Endodermal cell (in vitro differentiated cells): ENCODE data around the gene FOXI1. TPM values are rescaled to one million over a fixed set of nuclear protein-coding genes. Genes with fewer than 3 reads are reported as not detected.

ENCODE experiments used
- DNase-seq: peaks from one replicate; pipeline ENCODE4 v3.0.0-alpha.2; 2017
- H3K27ac ChIP-seq: 2 replicates; pipeline ENCODE4 v1.5.1; 2013; ENCODE audit warnings: mild to moderate bottlenecking, low read depth, low read length, moderate library complexity
- H3K27me3 ChIP-seq: 2 replicates; pipeline ENCODE4 v1.6.1; 2013; ENCODE audit warnings: mild to moderate bottlenecking, low read length, moderate library complexity; ENCODE audit not compliant: insufficient read depth, control insufficient read depth, poor library complexity, severe bottlenecking
- H3K36me3 ChIP-seq: 2 replicates; pipeline ENCODE4 v1.7.0; 2013; ENCODE audit warnings: mild to moderate bottlenecking, low read length, moderate library complexity; ENCODE audit not compliant: control insufficient read depth, insufficient read depth
- H3K4me1 ChIP-seq: one replicate; pipeline ENCODE4 v1.7.0; 2013; ENCODE audit warnings: low read length; ENCODE audit not compliant: control insufficient read depth, insufficient read depth
- H3K4me3 ChIP-seq: 2 replicates; pipeline ENCODE4 v1.5.1; 2013; ENCODE audit warnings: mild to moderate bottlenecking, low read length, moderate library complexity
- H3K9ac ChIP-seq: 2 replicates; pipeline ENCODE4 v1.6.1; 2013; ENCODE audit warnings: mild to moderate bottlenecking, low read length, moderate library complexity; ENCODE audit not compliant: poor library complexity, severe bottlenecking; ENCODE audit errors: extremely low read depth
- H3K9me3 ChIP-seq: 2 replicates; pipeline ENCODE4 v1.6.1; 2013; ENCODE audit warnings: mild to moderate bottlenecking, low read length, moderate library complexity; ENCODE audit not compliant: control insufficient read depth
- H3K27ac Mint-ChIP-seq: 2 replicates; pipeline ENCODE4 v1.8.0; 2020; ENCODE audit warnings: mixed read lengths
- H3K27me3 Mint-ChIP-seq: 2 replicates; pipeline ENCODE4 v1.8.0; 2021; ENCODE audit warnings: mild to moderate bottlenecking, mixed read lengths; ENCODE audit not compliant: insufficient read depth
- H3K36me3 Mint-ChIP-seq: 2 replicates; pipeline ENCODE4 v1.8.0; 2020; ENCODE audit warnings: low read depth, mixed read lengths
- H3K4me1 Mint-ChIP-seq: 2 replicates; pipeline ENCODE4 v1.8.0; 2020; ENCODE audit warnings: mixed read lengths
- H3K4me3 Mint-ChIP-seq: 2 replicates; pipeline ENCODE4 v1.8.0; 2020; ENCODE audit warnings: mild to moderate bottlenecking, moderate library complexity, mixed read lengths
- H3K9me3 Mint-ChIP-seq: 2 replicates; pipeline ENCODE4 v1.8.0; 2020; ENCODE audit warnings: mild to moderate bottlenecking, mixed read lengths
- CTCF ChIP-seq: fragments of 200-600 bp; sonication (generic); conservative IDR thresholded peaks from 2 replicates; pipeline ENCODE4 v1.5.0; 2021; ENCODE audit warnings: antibody characterized with exemption, mild to moderate bottlenecking
- WGBS, 2 experiments: methylation state at CpG; one replicate each; pipeline versions ENCODE4 v1.1.5 to v1.1.7; 2013; ENCODE audit warnings: missing lambda C conversion rate in 2 of 2, mixed read lengths in 1 of 2; ENCODE audit not compliant: insufficient coverage in 1 of 2, insufficient read length in 1 of 2; 5-methylcytosine and 5-hydroxymethylcytosine counted together
- total RNA-seq, 2 donors: library from RNA; stranded (reverse); fragmentation: NEBNext Ultra II Directional in 1 of 2; extraction: Animal tissue kit (Norgen Biotek cat#: 25700) in 1 of 2; gene quantifications; 2 replicates in 1 of 2; 3 replicates in 1 of 2; pipeline ENCODE4 v1.2.1, GENCODE V29; 2021

Gene FOXI1
- total RNA-seq, 2 donors from 2014 or later, result 0.44 to 3.5 TPM

DNA sequence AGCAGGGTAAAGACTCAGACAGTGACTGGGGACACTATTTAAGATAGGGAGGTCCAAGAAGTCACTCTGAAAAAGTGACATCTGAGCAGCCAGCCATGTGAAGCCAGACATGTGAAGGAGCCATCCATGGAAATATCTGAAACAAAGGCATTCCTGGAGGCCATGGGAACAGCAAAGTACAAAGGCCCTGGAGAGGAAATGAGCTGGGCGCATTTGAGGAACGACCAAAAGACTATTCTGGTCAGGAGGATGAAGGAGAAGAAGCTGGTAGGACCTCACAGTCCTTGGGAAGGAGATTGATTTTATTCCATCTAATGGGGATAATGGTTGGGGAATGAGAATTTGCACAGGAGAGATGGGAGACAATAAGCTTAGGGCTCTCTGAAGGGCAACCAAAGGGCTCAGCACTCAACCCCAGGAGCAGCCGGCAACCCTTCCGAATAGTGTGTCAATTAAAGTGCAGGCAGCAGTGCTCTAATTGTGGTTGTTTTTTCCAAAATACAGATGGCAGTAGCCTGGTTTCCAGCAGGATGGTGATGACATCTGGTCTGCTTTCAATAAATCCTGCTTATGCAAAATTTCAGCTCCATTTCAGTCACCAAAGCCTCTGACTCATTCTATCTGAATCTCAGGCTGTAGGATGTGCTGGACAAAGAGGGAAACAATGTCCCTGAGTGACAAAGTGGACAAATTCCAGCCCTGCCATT lies 26.7 kb downstream of the FOXI1 start:
- Mint-ChIP-seq H3K4me3 (no peak overlapping the region), H3K27ac (no peak overlapping the region)
- no peak for TF ChIP-seq CTCF

DNA sequence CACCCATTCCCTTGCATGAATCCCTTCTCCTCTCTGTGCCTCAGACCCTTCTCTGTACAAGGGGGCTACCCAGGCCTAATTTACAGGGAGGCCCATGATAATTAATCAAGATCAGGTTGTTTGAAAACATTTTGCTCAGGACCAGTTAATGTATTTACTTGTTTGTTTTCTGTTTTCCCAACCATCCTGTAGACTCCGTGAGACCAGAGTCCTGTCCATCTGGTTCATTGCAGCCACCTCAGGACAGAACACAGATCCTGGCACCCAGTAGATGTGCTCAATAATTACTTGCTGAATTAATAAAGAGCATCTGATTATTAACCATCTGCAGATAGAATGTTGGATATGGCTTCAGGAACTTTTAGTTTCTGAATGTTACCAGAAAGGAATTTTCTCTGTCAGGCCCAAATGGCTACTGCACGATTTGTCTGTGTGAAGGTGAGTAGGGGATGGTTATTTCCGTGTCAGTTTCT lies 27.3 kb downstream of the FOXI1 start:
- Mint-ChIP-seq H3K9me3 (peaks cover 1% of the 10 kb centered on the region), H3K27me3 (peaks cover 6% of the 10 kb centered on the region), H3K4me1 (no peaks in the 10 kb centered on the region), H3K27ac (no peak overlapping the region), H3K4me3 (no peak overlapping the region), H3K36me3 (no peaks in the 10 kb centered on the region)
- no peak overlapping the region for H3K9ac ChIP-seq
- no peaks in the 10 kb centered on the region for H3K4me1 ChIP-seq
- DNase-seq, result no peak
- no peak overlapping the region for H3K4me3 ChIP-seq
- no peaks in the 10 kb centered on the region for H3K9me3 ChIP-seq
- H3K27me3 ChIP-seq, result no peaks in the 10 kb centered on the region
- H3K27ac ChIP-seq, result no peak overlapping the region
- H3K36me3 ChIP-seq, result no peaks in the 10 kb centered on the region
- WGBS, 2 experiments, result 76 to 80% methylated on average over 1 to 2 of the region's 3 CpGs
- no peak for TF ChIP-seq CTCF

More for the DNA sequence above, 26.7 kb downstream of the FOXI1 start:
- WGBS, 2 experiments, result 68 to 70% methylated on average over 4 of the region's 4 CpGs
- Histone ChIP-seq H3K9me3 (no peaks in the 10 kb centered on the region), H3K4me3 (no peak overlapping the region), H3K36me3 (no peaks in the 10 kb centered on the region), H3K27ac (no peak overlapping the region), H3K9ac (no peak overlapping the region), H3K27me3 (no peaks in the 10 kb centered on the region), H3K4me1 (no peaks in the 10 kb centered on the region)
- no peaks in the 10 kb centered on the region for H3K4me1 Mint-ChIP-seq
- H3K9me3 Mint-ChIP-seq, result peaks cover 7% of the 10 kb centered on the region
- DNase-seq, result no peak
- H3K36me3 Mint-ChIP-seq, result no peaks in the 10 kb centered on the region
- H3K27me3 Mint-ChIP-seq, result peaks cover 6% of the 10 kb centered on the region

- Histone ChIP-seq H3K4me1 (no peaks in the 10 kb centered on the region), H3K36me3 (no peaks in the 10 kb centered on the region), H3K27me3 (no peaks in the 10 kb centered on the region), H3K4me3 (no peak overlapping the region), H3K9ac (no peak overlapping the region), H3K27ac (no peak overlapping the region), H3K9me3 (no peaks in the 10 kb centered on the region)
- no peak overlapping the region for H3K4me3 Mint-ChIP-seq
- H3K9me3 Mint-ChIP-seq, result no peaks in the 10 kb centered on the region
- TF ChIP-seq CTCF, result no peak
- no peak overlapping the region for H3K27ac Mint-ChIP-seq
- 78 to 87% methylated on average over 1 to 4 of the region's 4 CpGs for WGBS, 2 experiments
- peak; percentile 20 for DNase-seq
- no peaks in the 10 kb centered on the region for H3K36me3 Mint-ChIP-seq
- H3K27me3 Mint-ChIP-seq, result peaks cover 6% of the 10 kb centered on the region
- peaks cover 4% of the 10 kb centered on the region for H3K4me1 Mint-ChIP-seq
These were observed 30.2 kb downstream of the FOXI1 start for GRCh38 chr5:170135796-170136490.
